PC-9 (cell line): Measurements from ENCODE around the gene DUSP9. TPM values are rescaled to one million over a fixed set of nuclear protein-coding genes. Genes with fewer than 3 reads are reported as not detected.

Experiments
- BruUV-seq: library from RNA; stranded (reverse); fragments of 400-500 nt; replicated peaks from 2 replicates; lab custom pipeline; 2021; lab: Mats Ljungman, UMichigan
- CTCF ChIA-PET: fragments of 300-600 bp; sonication (Branson Sonifier 250); formaldehyde crosslinking; loops from one replicate; lab custom pipeline; 2022; ENCODE audit warnings: antibody characterized with exemption; lab: Charles Lee
- POLR2A ChIA-PET: fragments of 300-600 bp; sonication (Branson Sonifier 250); formaldehyde crosslinking; loops from one replicate; lab custom pipeline; 2022; ENCODE audit warnings: antibody characterized with exemption; ENCODE audit not compliant: unreplicated experiment; lab: Charles Lee
- DNase-seq, 2 experiments: peaks; one replicate each; pipeline versions ENCODE4 v3.0.0 to v3.0.0-alpha.2; 2015 to 2022; ENCODE audit warnings: mixed read lengths in 1 of 2
- H2AFZ ChIP-seq: fragments of 200-600 bp; sonication (generic); 2 replicates; pipeline ENCODE4 v1.8.1; 2017; ENCODE audit warnings: antibody characterized with exemption
- H3F3A ChIP-seq: fragments of 200-600 bp; sonication (generic); 2 replicates; pipeline ENCODE4 v1.8.1; 2017; ENCODE audit warnings: antibody characterized with exemption, mild to moderate bottlenecking, low read depth; ENCODE audit not compliant: insufficient read depth
- H3K27ac ChIP-seq: fragments of 200-600 bp; sonication (generic); 2 replicates; pipeline ENCODE4 v1.6.1; 2016; ENCODE audit warnings: mixed run types
- H3K27me3 ChIP-seq: fragments of 200-600 bp; sonication (generic); 2 replicates; pipeline ENCODE4 v1.6.1; 2016; ENCODE audit warnings: low read depth, mixed run types; ENCODE audit not compliant: insufficient read depth
- H3K36me3 ChIP-seq: fragments of 200-600 bp; sonication (generic); 2 replicates; pipeline ENCODE4 v1.6.1; 2016; ENCODE audit warnings: low read depth, mixed run types
- H3K4me1 ChIP-seq: fragments of 200-600 bp; sonication (generic); replicated peaks from 2 replicates; pipeline ENCODE4 v1.6.1; 2016; ENCODE audit warnings: mixed run types; ENCODE audit not compliant: insufficient read depth
- H3K4me2 ChIP-seq: fragments of 200-600 bp; sonication (generic); 2 replicates; pipeline ENCODE4 v1.6.1; 2017; ENCODE audit warnings: mixed run types
- H3K4me3 ChIP-seq: fragments of 200-600 bp; sonication (generic); 2 replicates; pipeline ENCODE4 v1.6.1; 2016; ENCODE audit warnings: mixed run types
- H3K79me2 ChIP-seq: fragments of 200-600 bp; sonication (generic); 2 replicates; pipeline ENCODE4 v1.6.1; 2017; ENCODE audit warnings: low read depth, mixed run types
- H3K9me2 ChIP-seq: fragments of 200-600 bp; sonication (generic); 2 replicates; pipeline ENCODE4 v1.8.1; 2017; ENCODE audit warnings: mild to moderate bottlenecking; ENCODE audit not compliant: insufficient read depth
- H3K9me3 ChIP-seq: fragments of 200-600 bp; sonication (generic); 2 replicates; pipeline ENCODE4 v1.8.1; 2016; ENCODE audit warnings: low read depth; ENCODE audit not compliant: insufficient read depth
- H4K20me1 ChIP-seq: fragments of 200-600 bp; sonication (generic); 2 replicates; pipeline ENCODE4 v1.8.1; 2017; ENCODE audit not compliant: insufficient read depth
- EZH2 ChIP-seq: fragments of 200-600 bp; sonication (generic); IDR thresholded peaks from 2 replicates; pipeline ENCODE4 v1.8.0; 2017; ENCODE audit warnings: antibody characterized with exemption, low read depth
- intact Hi-C: fragments of 100-400 bp; cut with micrococcal nuclease; formaldehyde crosslinking; loops from one replicate; pipeline ENCODE4 v1.10.0; 2022; ENCODE audit not compliant: unreplicated experiment
- total RNA-seq: library from RNA; stranded (reverse); gene quantifications from 2 replicates; pipeline ENCODE4 v1.2.3, GENCODE V29; 2021
- TF ChIP-seq, protein P1 (sequence below): fragments of 200-600 bp; sonication (generic); conservative IDR thresholded peaks from 2 replicates; pipeline ENCODE4 v1.6.1; 2017; ENCODE audit warnings: mixed run types, antibody characterized with exemption, mild to moderate bottlenecking, moderate library complexity

DUSP9 gene
- total RNA-seq, 1 experiment from 2014 or later: 1.3 TPM

DNA sequence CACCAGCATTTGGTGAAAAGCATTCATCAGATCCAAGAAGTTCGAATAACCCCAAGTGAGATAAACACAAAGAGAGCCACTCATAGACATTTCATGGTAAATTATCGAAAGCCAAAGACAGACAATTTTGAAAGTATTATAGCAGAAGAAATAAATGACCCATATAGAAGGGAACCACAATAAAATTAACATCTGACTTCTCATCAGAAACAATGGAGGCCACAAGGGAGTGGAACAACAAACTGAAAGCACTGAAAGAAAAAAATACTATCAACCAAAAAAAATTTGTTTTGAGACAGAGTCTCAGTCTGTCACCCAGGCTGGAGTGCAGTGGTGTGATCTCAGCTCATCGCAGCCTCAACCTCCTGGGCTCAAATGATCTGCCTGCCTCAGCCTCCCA, 12.3 kb downstream of the DUSP9 start:
- POLR2A ChIA-PET: no interaction called here
- Histone ChIP-seq H3K4me3 (no peak overlapping the region), H3K4me2 (no peak overlapping the region), H3K9me3 (no peaks in the 10 kb centered on the region), H3K4me1 (no peaks in the 10 kb centered on the region), H4K20me1 (no peaks in the 10 kb centered on the region), H3K79me2 (no peaks in the 10 kb centered on the region), H3K27me3 (0 out of 2 replicates have a peak, but pooled peaks cover 4% of the 10 kb centered on the region), H3K36me3 (no peaks in the 10 kb centered on the region), H2AFZ (no peak overlapping the region), H3K27ac (no peak overlapping the region), H3F3A (no peaks in the 10 kb centered on the region), H3K9me2 (no peaks in the 10 kb centered on the region)
- BruUV-seq: no TSS peak
- intact Hi-C loops: no loop called here
- no peak for DNase-seq
- CTCF ChIA-PET: no interaction called here
- TF ChIP-seq, protein P1, sequence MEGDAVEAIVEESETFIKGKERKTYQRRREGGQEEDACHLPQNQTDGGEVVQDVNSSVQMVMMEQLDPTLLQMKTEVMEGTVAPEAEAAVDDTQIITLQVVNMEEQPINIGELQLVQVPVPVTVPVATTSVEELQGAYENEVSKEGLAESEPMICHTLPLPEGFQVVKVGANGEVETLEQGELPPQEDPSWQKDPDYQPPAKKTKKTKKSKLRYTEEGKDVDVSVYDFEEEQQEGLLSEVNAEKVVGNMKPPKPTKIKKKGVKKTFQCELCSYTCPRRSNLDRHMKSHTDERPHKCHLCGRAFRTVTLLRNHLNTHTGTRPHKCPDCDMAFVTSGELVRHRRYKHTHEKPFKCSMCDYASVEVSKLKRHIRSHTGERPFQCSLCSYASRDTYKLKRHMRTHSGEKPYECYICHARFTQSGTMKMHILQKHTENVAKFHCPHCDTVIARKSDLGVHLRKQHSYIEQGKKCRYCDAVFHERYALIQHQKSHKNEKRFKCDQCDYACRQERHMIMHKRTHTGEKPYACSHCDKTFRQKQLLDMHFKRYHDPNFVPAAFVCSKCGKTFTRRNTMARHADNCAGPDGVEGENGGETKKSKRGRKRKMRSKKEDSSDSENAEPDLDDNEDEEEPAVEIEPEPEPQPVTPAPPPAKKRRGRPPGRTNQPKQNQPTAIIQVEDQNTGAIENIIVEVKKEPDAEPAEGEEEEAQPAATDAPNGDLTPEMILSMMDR: no peak
- no peak for TF ChIP-seq EZH2

DNA sequence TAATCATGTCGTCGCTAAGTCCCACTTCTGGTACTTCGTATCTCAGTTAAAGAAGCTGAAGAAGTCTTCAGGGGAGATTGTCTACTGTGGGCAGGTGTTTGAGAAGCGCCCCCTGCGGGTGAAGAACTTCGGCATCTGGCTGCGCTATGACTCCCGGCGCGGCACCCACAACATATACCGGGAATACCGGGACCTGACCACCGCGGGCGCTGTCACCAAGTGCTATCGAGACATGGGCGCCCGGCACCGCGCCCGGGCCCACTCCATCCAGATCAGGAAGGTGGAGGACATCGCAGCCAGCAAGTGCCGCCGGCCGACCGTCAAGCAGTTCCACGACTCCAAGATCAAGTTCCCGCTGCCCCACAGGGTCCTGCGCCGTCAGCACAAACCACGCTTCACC, 15.3 kb downstream of the DUSP9 start:
- CTCF ChIA-PET: no interaction called here
- H3K4me2 ChIP-seq: no peak overlapping the region

DNA sequence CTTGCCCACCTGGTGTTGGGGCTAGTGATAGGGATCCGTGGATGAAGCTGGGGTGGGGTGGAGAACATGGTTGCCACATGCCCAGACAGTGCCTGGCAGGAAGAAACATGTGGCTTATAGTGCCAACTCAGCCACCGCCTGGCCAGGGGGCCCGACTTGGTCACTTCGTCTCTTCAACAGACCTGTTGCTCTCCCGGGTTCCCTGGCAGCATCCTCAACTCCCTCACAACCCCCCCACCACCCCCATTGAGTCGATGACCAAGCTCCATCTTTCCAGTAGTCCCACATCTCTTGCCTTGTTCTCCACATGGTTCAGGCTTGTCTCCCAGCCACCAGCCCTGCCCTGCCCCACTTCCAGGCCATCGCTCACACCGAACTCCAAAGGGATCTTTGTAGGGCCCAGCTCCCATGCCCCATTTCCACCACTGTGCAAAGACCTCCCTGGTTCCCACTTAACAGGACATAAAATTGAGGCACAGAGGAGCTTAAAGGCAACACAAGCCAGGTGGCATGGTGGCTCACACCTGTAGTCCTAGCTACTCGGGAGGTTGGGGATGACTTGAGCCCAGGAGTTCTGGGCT, 18.8 kb downstream of the DUSP9 start:
- BruUV-seq: no TSS peak
- no peaks in the 10 kb centered on the region for H3K36me3 ChIP-seq
- H2AFZ ChIP-seq: no peak overlapping the region
- no peaks in the 10 kb centered on the region for H3K79me2 ChIP-seq
- H3K4me3 ChIP-seq: no peak overlapping the region
- no peak overlapping the region for H3K4me2 ChIP-seq
- no peaks in the 10 kb centered on the region for H3K9me3 ChIP-seq
- no peaks in the 10 kb centered on the region for H3K4me1 ChIP-seq
- H3K27ac ChIP-seq: no peak overlapping the region
- H3K9me2 ChIP-seq: no peaks in the 10 kb centered on the region
- POLR2A ChIA-PET: no interaction called here
- CTCF ChIA-PET: interaction anchor here (0.6 kb wide), 1 partner anchor 17 kb away, joined by 5 read pairs; no protein-coding TSS in a partner anchor
- no peaks in the 10 kb centered on the region for H3F3A ChIP-seq
- peaks cover 21% of the 10 kb centered on the region; the same call in 1 of the 2 replicates for H3K27me3 ChIP-seq
- intact Hi-C loops: loop anchor here (5.0 to 10.0 kb wide), 2 partner anchors 129 to 631 kb away; no protein-coding TSS in a partner anchor
- no peaks in the 10 kb centered on the region for H4K20me1 ChIP-seq
- no peak for DNase-seq
- TF ChIP-seq, protein P1: no peak
- TF ChIP-seq EZH2: no peak

More for the DNA sequence above, 15.3 kb downstream of the DUSP9 start:
- Histone ChIP-seq H3F3A (no peaks in the 10 kb centered on the region), H3K9me2 (no peaks in the 10 kb centered on the region), H3K9me3 (no peaks in the 10 kb centered on the region), H4K20me1 (no peaks in the 10 kb centered on the region), H3K27me3 (peaks cover 24% of the 10 kb centered on the region; the same call in 1 of the 2 replicates), H3K79me2 (no peaks in the 10 kb centered on the region), H3K27ac (no peak overlapping the region), H3K4me3 (no peak overlapping the region), H2AFZ (no peak overlapping the region), H3K36me3 (no peaks in the 10 kb centered on the region), H3K4me1 (no peaks in the 10 kb centered on the region)
- BruUV-seq: no TSS peak
- TF ChIP-seq, protein P1: no peak
- no peak for TF ChIP-seq EZH2
- POLR2A ChIA-PET: no interaction called here
- no peak for DNase-seq
- intact Hi-C loops: loop anchor here (10.0 kb wide), 1 partner anchor 627 kb away; no protein-coding TSS in a partner anchor
